Subcutaneous adipose tissue (tissue), 4 donors: ENCODE results near the gene NKAIN1. TPM values are rescaled to one million over a fixed set of nuclear protein-coding genes. Genes with fewer than 3 reads are reported as not detected.

ENCODE experiments used
- total RNA-seq, 4 donors: library from RNA; depleted of rRNA; stranded (reverse); fragments of >200 nt; gene quantifications; one replicate each; pipeline ENCODE4 v1.1.0, GENCODE V29; 2016
- TF ChIP-seq, protein P1 (sequence below): fragments of 450-650 bp; IDR thresholded peaks from one replicate; pipeline ENCODE4 v1.5.1; 2016; ENCODE audit warnings: low read depth, mild to moderate bottlenecking, control low read depth, antibody characterized with exemption, moderate library complexity

NKAIN1 gene
- total RNA-seq, 4 donors from 2014 or later, result not detected

DNA sequence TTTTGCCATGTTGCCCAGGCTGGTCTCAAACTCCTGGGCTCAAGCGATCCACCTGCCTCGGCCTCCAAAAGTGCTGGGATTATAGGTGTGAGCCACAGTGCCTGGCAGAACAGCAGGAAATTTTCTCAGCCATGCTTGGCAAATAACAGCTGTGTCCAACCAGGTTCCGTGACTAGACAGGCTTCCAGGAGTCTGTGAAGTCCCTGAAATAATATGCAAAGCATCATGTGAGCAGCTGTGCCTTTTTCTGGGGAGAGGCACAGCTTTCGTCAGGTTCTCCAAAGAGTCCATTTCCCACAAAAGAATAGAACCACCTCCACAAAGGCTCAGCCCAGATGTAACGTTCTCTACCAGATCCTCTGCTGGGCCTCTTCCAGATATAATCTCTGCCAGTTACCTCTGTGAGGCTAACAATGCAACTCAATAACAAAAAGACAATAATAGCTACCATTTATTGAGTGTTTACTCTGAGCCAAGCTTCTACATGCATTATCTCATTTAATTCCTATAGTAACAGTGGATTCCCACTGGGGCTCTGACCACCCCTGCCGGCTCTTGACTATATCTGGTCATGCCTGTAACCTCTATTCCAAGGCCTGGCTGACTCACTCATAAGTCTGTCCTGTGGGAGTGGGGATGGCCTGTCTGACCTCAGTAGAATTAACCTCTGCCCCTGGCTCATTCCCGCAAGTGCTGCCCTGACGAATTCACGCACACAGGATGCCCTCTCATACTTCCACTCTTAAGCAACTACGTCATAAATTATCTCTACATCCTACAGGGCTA lies 4.0 kb upstream of the NKAIN1 start:
- TF ChIP-seq, protein P1, sequence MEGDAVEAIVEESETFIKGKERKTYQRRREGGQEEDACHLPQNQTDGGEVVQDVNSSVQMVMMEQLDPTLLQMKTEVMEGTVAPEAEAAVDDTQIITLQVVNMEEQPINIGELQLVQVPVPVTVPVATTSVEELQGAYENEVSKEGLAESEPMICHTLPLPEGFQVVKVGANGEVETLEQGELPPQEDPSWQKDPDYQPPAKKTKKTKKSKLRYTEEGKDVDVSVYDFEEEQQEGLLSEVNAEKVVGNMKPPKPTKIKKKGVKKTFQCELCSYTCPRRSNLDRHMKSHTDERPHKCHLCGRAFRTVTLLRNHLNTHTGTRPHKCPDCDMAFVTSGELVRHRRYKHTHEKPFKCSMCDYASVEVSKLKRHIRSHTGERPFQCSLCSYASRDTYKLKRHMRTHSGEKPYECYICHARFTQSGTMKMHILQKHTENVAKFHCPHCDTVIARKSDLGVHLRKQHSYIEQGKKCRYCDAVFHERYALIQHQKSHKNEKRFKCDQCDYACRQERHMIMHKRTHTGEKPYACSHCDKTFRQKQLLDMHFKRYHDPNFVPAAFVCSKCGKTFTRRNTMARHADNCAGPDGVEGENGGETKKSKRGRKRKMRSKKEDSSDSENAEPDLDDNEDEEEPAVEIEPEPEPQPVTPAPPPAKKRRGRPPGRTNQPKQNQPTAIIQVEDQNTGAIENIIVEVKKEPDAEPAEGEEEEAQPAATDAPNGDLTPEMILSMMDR, result no peak

DNA sequence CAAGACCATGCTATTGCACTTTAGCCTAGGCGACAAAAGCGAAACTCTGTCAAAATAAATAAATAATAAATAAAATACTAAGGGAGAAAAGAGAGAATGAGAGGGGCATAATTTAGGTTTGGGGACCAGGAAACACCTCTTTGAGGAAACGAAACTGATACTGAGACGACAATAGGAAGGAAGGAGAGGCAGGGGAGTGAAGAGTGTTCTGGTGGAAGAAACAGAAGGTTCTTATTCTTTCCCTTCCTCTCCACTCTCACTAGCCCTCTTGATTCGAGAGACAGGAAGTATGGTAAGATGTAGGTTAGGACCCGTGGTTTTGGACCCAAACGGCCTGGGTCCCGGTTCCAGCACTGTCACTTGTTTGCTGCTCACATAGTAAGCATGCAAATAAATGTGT lies 1.6 kb upstream of the NKAIN1 start:
- TF ChIP-seq, protein P1, result no peak

DNA sequence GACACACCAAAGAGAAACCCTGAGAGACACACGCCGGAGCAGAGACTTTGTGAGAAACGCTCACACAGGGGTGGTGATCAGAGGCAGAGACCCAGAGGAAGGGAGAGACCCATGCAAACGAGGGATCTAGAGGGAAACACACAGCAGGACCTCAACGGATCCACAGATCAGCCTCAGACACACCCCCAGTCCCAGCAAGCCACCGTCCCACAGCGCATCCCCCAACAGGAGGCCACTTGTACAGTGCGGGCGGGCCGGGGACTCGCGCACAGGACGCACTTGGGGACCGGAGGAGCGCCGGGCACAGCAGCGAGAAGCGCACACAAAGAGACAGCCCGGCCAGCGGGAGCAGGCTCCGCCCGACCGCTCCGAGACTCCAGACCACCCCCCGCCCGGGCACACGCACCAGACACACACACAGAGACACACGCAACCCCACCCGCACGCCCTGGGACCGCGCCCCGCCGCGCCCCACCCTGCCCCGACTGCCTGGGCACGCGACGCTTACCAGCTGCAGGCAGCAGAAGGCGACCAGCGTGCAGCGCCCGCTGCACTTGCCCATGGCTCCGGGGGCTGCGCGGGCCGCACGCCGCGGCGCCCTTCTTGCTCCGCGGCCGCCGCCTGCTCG lies 587 bp downstream of the NKAIN1 start:
- TF ChIP-seq, protein P1, result no peak

DNA sequence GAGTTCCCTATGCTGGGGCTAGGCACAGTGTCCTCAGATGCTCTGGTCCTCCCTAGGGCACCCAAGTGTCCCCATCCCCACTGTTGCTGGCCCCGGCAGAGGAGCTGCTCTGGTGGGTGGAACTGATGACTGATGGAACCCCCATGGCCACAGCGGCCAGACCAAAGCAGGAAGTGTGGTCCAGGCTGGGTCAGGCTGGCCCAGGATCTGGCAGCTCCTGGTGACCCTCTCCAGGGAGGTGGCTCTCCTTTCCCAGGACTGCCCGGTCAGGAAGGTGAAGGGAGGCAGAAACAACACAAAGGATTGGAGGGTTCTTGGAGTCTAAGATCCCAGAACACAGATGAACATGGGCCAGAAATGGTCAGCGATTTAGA lies 1.1 kb downstream of the NKAIN1 start:
- TF ChIP-seq, protein P1, result no peak

DNA sequence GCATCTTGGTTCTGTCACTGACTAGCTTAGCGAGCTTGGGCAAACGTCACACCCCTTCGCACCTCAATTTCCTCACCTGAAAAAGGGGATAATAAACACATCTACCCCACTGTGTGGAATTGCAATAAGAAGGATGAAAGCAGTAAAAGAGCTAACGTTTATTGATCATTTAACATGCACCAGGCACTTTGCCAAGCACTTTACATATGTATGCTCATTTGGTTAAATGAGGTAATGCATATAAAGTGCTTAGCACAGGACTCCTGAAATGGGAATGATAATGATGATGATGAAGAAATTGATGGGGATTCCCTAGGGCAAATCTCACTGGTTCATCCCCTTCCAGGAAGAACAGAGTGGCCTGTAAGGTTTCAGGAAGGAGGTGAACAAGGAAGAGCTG lies 4.8 kb downstream of the NKAIN1 start:
- TF ChIP-seq, protein P1, result no peak

DNA sequence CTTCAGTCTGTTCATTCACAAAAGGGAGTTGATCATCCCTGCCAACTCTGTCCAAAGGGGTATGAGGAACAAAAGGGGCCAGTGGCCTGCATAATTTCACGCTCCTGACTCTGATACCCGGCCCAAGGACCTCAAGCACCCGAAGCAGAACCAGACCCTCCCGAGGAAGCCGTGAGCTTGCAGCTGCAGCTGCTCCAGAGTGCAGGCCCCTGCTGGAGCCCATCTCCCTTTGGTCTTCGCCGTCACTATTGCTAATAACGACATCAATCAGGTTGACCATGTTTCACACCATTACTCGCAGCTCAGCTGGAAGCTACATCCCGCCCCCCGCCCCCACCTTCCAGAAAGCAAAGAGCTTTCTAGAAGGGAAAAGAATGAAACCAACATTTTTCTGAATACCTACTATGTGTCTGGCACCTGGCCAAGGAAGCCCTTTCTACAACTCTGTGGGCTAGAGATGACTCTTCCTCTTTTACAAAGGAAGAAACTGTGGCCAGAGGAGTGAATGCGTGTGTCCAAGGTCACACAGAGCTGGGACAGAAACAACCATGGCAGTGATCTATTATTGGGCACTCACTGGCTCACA lies 5.5 kb downstream of the NKAIN1 start:
- TF ChIP-seq, protein P1, result no peak

DNA sequence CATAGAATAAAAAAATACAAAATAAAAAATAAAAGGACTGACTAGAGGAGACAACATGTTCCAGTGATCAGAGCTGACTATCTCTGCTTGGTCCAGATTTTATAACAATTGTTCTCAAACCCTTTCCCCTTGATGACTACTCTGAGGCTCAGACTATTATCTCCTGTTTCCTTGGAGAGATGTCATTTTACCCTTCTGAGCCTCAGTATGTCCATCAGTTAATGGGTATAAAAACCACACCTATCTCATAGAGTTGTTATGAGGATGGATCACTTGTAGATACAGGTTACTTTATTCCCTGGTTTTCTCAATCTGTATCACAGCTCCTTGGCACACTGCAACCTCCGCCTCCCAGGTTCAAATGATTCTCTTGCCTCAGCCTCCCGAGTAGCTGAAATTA lies 7.0 kb downstream of the NKAIN1 start:
- TF ChIP-seq, protein P1, result no peak
